BLaER1 (cell line): Measurements from ENCODE around the gene HTRA2.

Experiments
- H3K27ac ChIP-seq: shearing (Covaris generic); formaldehyde crosslinking; 2 replicates; pipeline ENCODE4 v1.8.1; 2022
- H3K27me3 ChIP-seq: shearing (Covaris generic); formaldehyde crosslinking; 2 replicates; pipeline ENCODE4 v1.8.1; 2022
- H3K36me3 ChIP-seq: shearing (Covaris generic); formaldehyde crosslinking; 2 replicates; pipeline ENCODE4 v1.8.1; 2022
- H3K4me1 ChIP-seq: shearing (Covaris generic); formaldehyde crosslinking; 2 replicates; pipeline ENCODE4 v1.8.1; 2022
- H3K4me2 ChIP-seq: shearing (Covaris generic); formaldehyde crosslinking; 2 replicates; pipeline ENCODE4 v1.8.1; 2022
- H3K4me3 ChIP-seq: shearing (Covaris generic); formaldehyde crosslinking; 2 replicates; pipeline ENCODE4 v1.8.1; 2022
- H3K9ac ChIP-seq: shearing (Covaris generic); formaldehyde crosslinking; 2 replicates; pipeline ENCODE4 v1.8.1; 2022
- H3K9me3 ChIP-seq: shearing (Covaris generic); formaldehyde crosslinking; 2 replicates; pipeline ENCODE4 v1.8.1; 2022
- H4K20me1 ChIP-seq: shearing (Covaris generic); formaldehyde crosslinking; 2 replicates; pipeline ENCODE4 v1.8.1; 2022
- Cebpa-rat ChIP-seq: shearing (Covaris generic); IDR thresholded peaks from 2 replicates; pipeline ENCODE4 v1.8.1; 2022

Gene HTRA2

GRCh38 chr2:74582184-74582583, 52.5 kb downstream of the HTRA2 start:
- no peak overlapping the region for H3K9ac ChIP-seq
- peaks cover 34% of the 10 kb centered on the region for H3K4me1 ChIP-seq
- no peaks in the 10 kb centered on the region for H3K9me3 ChIP-seq
- H4K20me1 ChIP-seq = no peaks in the 10 kb centered on the region
- no peaks in the 10 kb centered on the region for H3K27me3 ChIP-seq
- no peak overlapping the region for H3K4me3 ChIP-seq
- H3K27ac ChIP-seq = no peak overlapping the region
- no peaks in the 10 kb centered on the region for H3K36me3 ChIP-seq
- no peak overlapping the region for H3K4me2 ChIP-seq
- TF ChIP-seq Cebpa-rat = no peak
